HG02852 (cell line): ENCODE measurements around the gene TOMM5.
A peak's percentile ranks its signal among the peaks of the same experiment; 100 is the strongest.
"Not testable (repeated sequence)": the region's sequence is repeated elsewhere in the genome, so short reads cannot be mapped to it uniquely, and the experiment has no call there.

Experiments used
- ATAC-seq: cut with Tn5 transposase; IDR thresholded peaks from one replicate; pipeline ENCODE4 v1.9.1; 2021; ENCODE audit warnings: mild to moderate bottlenecking, moderate library complexity; ENCODE audit not compliant: unreplicated experiment

Gene TOMM5

GRCh38 chr9:37617161-37617560, 24.8 kb upstream of the TOMM5 start:
- ATAC-seq, result no peak

- no peak for ATAC-seq
These were observed 19.6 kb upstream of the TOMM5 start for GRCh38 chr9:37611961-37612360.

GRCh38 chr9:37611014-37611413, 18.6 kb upstream of the TOMM5 start:
- ATAC-seq, result no peak

- ATAC-seq, result no peak
These were observed 17.5 kb upstream of the TOMM5 start for GRCh38 chr9:37609735-37610397.

- no peak for ATAC-seq
These were observed 15.9 kb upstream of the TOMM5 start for GRCh38 chr9:37608250-37608649.

GRCh38 chr9:37604296-37604695, 11.9 kb upstream of the TOMM5 start:
- no peak for ATAC-seq

GRCh38 chr9:37602817-37603216, 10.4 kb upstream of the TOMM5 start:
- ATAC-seq, result no peak

GRCh38 chr9:37602061-37602460, 9.7 kb upstream of the TOMM5 start:
- not testable (repeated sequence) for ATAC-seq

GRCh38 chr9:37596504-37596903, 4.1 kb upstream of the TOMM5 start:
- ATAC-seq, result no peak

GRCh38 chr9:37593883-37594448, 1.6 kb upstream of the TOMM5 start:
- ATAC-seq, result no peak

- no peak for ATAC-seq
These were observed 4.9 kb downstream of the TOMM5 start for GRCh38 chr9:37587521-37587920.

- no peak for ATAC-seq
These were observed 8.8 kb downstream of the TOMM5 start for GRCh38 chr9:37583522-37584121.

- no peak for ATAC-seq
These were observed 9.7 kb downstream of the TOMM5 start for GRCh38 chr9:37582548-37583157.

GRCh38 chr9:37575921-37576721, 16.3 kb downstream of the TOMM5 start, which contains the start of gene FBXO10:
FBXO10 (minus strand) TSS chr9:37576380; CDS start chr9:37541768, 34,612 bp downstream.
- peak; percentile 82 for ATAC-seq

GRCh38 chr9:37575511-37575914, 16.9 kb downstream of the TOMM5 start:
- ATAC-seq, result peak; percentile 60

GRCh38 chr9:37575001-37575400, 17.4 kb downstream of the TOMM5 start:
- ATAC-seq, result no peak

GRCh38 chr9:37574241-37574721, 18.1 kb downstream of the TOMM5 start:
- no peak for ATAC-seq

- ATAC-seq, result no peak
These were observed 21.1 kb downstream of the TOMM5 start for GRCh38 chr9:37571282-37571681.

GRCh38 chr9:37566716-37567115, 25.7 kb downstream of the TOMM5 start:
- ATAC-seq, result no peak

GRCh38 chr9:37565661-37566618, 26.5 kb downstream of the TOMM5 start:
- peak; percentile 72 for ATAC-seq
